Measurements from ENCODE around the gene PCED1A. TPM values are rescaled to one million over a fixed set of nuclear protein-coding genes. Genes with fewer than 3 reads are reported as not detected.

PCED1A gene
- total and polyA plus RNA-seq, 2 of the 8 experiments (the other 6 are each of a cell fraction or from before 2014, with no cell fraction given) = 13.4 to 18.9 TPM

DNA sequence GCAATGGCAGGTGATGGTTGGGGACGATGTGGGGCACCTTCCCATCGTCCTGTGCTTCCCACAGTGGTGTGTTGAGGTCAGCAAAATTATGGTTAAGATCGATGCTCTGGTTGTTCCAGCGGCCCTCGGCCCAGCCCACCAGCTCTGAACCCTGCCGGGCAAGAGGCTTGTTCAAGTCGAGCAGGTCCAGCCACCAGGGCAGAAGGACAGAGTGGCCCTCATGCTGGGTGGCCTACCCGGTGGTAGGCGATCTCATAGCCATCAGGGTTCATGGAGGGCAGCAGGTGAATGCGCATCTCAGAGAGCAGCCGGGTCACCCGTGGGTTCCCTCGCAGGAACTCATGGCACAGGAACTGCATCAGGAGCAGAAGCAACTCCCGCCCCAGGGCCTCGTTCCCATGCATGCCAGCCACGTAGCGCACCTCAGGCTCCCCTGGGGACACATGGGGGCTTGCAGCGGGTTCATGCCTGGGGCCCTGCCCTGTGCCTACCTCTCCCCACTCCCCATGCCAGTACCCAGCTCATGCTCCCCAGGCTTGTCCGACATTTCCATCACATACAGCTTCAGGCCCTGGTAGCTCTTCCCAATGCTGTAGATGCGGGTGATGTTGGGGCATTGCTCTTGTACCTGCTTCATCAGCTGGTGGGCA lies 44.3 kb downstream of the PCED1A start:
- Histone ChIP-seq H2BK15ac (ENCODE audit: low read length) (no peak overlapping the region), H3K79me2 (ENCODE audit: control insufficient read depth in 1 of 2, insufficient read depth in 2 of 2, low read length in 2 of 2) (no peaks in the 10 kb centered on the region), H4K5ac (ENCODE audit: insufficient read length, low read depth, low read length) (no peak overlapping the region), H2BK20ac (ENCODE audit: low read length) (no peak overlapping the region), H3K4me3 (ENCODE audit: extremely low read depth in 1 of 4, insufficient read depth in 2 of 4, low read depth in 3 of 4, low read length in 4 of 4) (no peak overlapping the region), H3K23me2 (ENCODE audit: low read depth, low read length) (peaks cover 9% of the 10 kb centered on the region), H3K14ac (ENCODE audit: insufficient read length) (no peak overlapping the region), H3K4me1 (replicated peaks in 1 of 4; ENCODE audit: control insufficient read depth in 3 of 4, insufficient read depth in 4 of 4, low read length in 3 of 4) (peaks cover 0 to 16% (median 6%) of the 10 kb centered on the region in 4 experiments; a peak in 6 of 7 replicates), H3K27me3 (replicated peaks in 1 of 4; ENCODE audit: control insufficient read depth in 3 of 4, extremely low read depth in 1 of 4, insufficient read depth in 3 of 4, low read length in 3 of 4) (peaks cover 0 to 5% (median 3%) of the 10 kb centered on the region in 4 experiments; a peak in 5 of 7 replicates), H2AK5ac (ENCODE audit: low read depth, low read length) (no peak overlapping the region), H2BK12ac (ENCODE audit: low read depth, low read length) (no peak overlapping the region), H3K9ac (replicated peaks in 1 of 4; ENCODE audit: extremely low read depth in 1 of 4, low read depth in 3 of 4, low read length in 3 of 4) (no peak overlapping the region), H4K91ac (replicated peaks; ENCODE audit: insufficient read length, low read length) (no peak overlapping the region), H4K20me1 (replicated peaks in 1 of 2; ENCODE audit: control insufficient read depth in 1 of 2, insufficient read depth in 2 of 2, low read length in 2 of 2) (peaks cover 0 to 12% of the 10 kb centered on the region in 2 experiments), H2AFZ (ENCODE audit: low read length) (no peak overlapping the region), H2BK120ac (replicated peaks; ENCODE audit: low read depth, low read length) (no peak overlapping the region), H2BK5ac (ENCODE audit: low read depth, low read length) (no peak overlapping the region), H4K8ac (ENCODE audit: extremely low read depth, insufficient read depth, low read length) (no peak overlapping the region), H3K4ac (replicated peaks; ENCODE audit: insufficient read length, low read depth, low read length) (no peak overlapping the region), H3K9me3 (ENCODE audit: insufficient read depth in 2 of 2, low read depth in 1 of 2, low read length in 1 of 2) (no peaks in the 10 kb centered on the region), H3K36me3 (ENCODE audit: control insufficient read depth in 2 of 4, insufficient read depth in 4 of 4, low read length in 3 of 4) (peaks cover 11 to 35% (median 20%) of the 10 kb centered on the region in 4 experiments; a peak in 6 of 8 replicates), H3K79me1 (ENCODE audit: low read depth, low read length) (no peaks in the 10 kb centered on the region; the same call in 1 of the 2 replicates), H3K18ac (ENCODE audit: extremely low read depth, low read length) (no peak overlapping the region), H3K27ac (ENCODE audit: low read depth, low read length) (no peak overlapping the region), H3K23ac (ENCODE audit: insufficient read length) (no peak overlapping the region), H3K56ac (replicated peaks; ENCODE audit: insufficient read length, low read depth, low read length) (no peak overlapping the region), H3K4me2 (ENCODE audit: insufficient read depth in 1 of 2, low read depth in 2 of 2, low read length in 2 of 2) (no peak overlapping the region)
- no peak for TF ChIP-seq KDM4A (IDR thresholded peaks at IDR 0.05; ENCODE audit: low read depth, low read length, severe bottlenecking)
- TF ChIP-seq NRF1 (IDR thresholded peaks at IDR 0.05; ENCODE audit: low read depth, low read length) = no peak
- no peak for TF ChIP-seq BCL11A (IDR thresholded peaks at IDR 0.05; ENCODE audit: low read depth in 2 of 2, low read length in 2 of 2)
- no peak for TF ChIP-seq SP4 (IDR thresholded peaks at IDR 0.05; ENCODE audit: low read length)
- TF ChIP-seq CBX8 (IDR thresholded peaks at IDR 0.05; ENCODE audit: borderline replicate concordance, low read depth, low read length) = no peak
- no peak for TF ChIP-seq CTBP2 (IDR thresholded peaks at IDR 0.05; ENCODE audit: borderline replicate concordance, insufficient read depth, insufficient read length, low read length)
- no peak for DNase-seq (ENCODE audit: low read depth in 1 of 2, low spot score in 2 of 2)
- WGBS, 2 experiments (ENCODE audit: extremely low coverage in 1 of 2, insufficient coverage in 1 of 2, insufficient read length in 1 of 2, insufficient replicate concordance in 2 of 2, low coverage in 1 of 2, low lambda C conversion rate in 2 of 2, missing lambda C conversion rate in 1 of 2) = 86% methylated on average over 19 of the region's 20 CpGs; no CpG with 5 or more reads in 1 of the 2 experiments
- ChIA-PET CTCF (ENCODE audit: partially characterized antibody) (interaction anchor here (1.2 to 2.1 kb wide), 4 partner anchors 16 to 41 kb away, joined by 3 to 4 read pairs (median 4); no protein-coding TSS in a partner anchor), POLR2A (ENCODE audit: partially characterized antibody) (interaction anchor here (1.6 kb wide), 1 partner anchor 10 kb away, joined by 4 read pairs; no protein-coding TSS in a partner anchor)
- no peak for FAIRE-seq

All from H1 (cell line).